HL-60/S4 treated with phorbol 12-myristate 13-acetate at 8.2 ng/mL for 4 days and 3 days (cell line): ENCODE measurements around the gene ISLR2.
"Not testable (repeated sequence)": the region's sequence is repeated elsewhere in the genome, so short reads cannot be mapped to it uniquely, and the experiment has no call there.

ENCODE experiments used
- in situ Hi-C: fragments of 300-500 bp; cut with MboI; formaldehyde crosslinking; loops from 2 replicates; pipeline ENCODE4 v1.15.0; 2022; ENCODE audit warnings: low sequenced_read_pairs

ISLR2 gene

GRCh38 chr15:74130155-74130848 lies at the start of gene ISLR2:
ISLR2 (plus strand) TSS chr15:74130586; CDS start chr15:74132755, 2,169 bp downstream.
- in situ Hi-C loops, result no loop called here

- in situ Hi-C loops, result not testable (repeated sequence)
Measured at GRCh38 chr15:74082450-74082849, 47.9 kb upstream of the ISLR2 start, which contains the start of gene GOLGA6A. GOLGA6A (minus strand) TSS chr15:74082550; CDS start chr15:74082509, 41 bp downstream.

- in situ Hi-C loops, result not testable (repeated sequence)
Measured at GRCh38 chr15:74094567-74094966, 35.8 kb upstream of the ISLR2 start.

- in situ Hi-C loops, result not testable (repeated sequence)
Measured at GRCh38 chr15:74095610-74096009, 34.8 kb upstream of the ISLR2 start.

- in situ Hi-C loops, result not testable (repeated sequence)
Measured at GRCh38 chr15:74096753-74097474, 33.5 kb upstream of the ISLR2 start.

GRCh38 chr15:74099963-74100733 lies 30.2 kb upstream of the ISLR2 start:
- in situ Hi-C loops, result not testable (repeated sequence)

- in situ Hi-C loops, result no loop called here
Measured at GRCh38 chr15:74108111-74108510, 22.3 kb upstream of the ISLR2 start.

GRCh38 chr15:74108611-74109010 lies 21.8 kb upstream of the ISLR2 start:
- in situ Hi-C loops, result not testable (repeated sequence)

- in situ Hi-C loops, result no loop called here
Measured at GRCh38 chr15:74109713-74110112, 20.7 kb upstream of the ISLR2 start.

GRCh38 chr15:74120426-74120825 lies 10.0 kb upstream of the ISLR2 start:
- in situ Hi-C loops, result no loop called here

GRCh38 chr15:74121039-74121438 lies 9.3 kb upstream of the ISLR2 start:
- in situ Hi-C loops, result no loop called here

GRCh38 chr15:74121858-74122257 lies 8.5 kb upstream of the ISLR2 start:
- in situ Hi-C loops, result no loop called here

- in situ Hi-C loops, result no loop called here
Measured at GRCh38 chr15:74122403-74123130, 7.8 kb upstream of the ISLR2 start.

GRCh38 chr15:74123131-74123429 lies 7.3 kb upstream of the ISLR2 start:
- in situ Hi-C loops, result no loop called here

- in situ Hi-C loops, result no loop called here
Measured at GRCh38 chr15:74123658-74124057, 6.7 kb upstream of the ISLR2 start.

- in situ Hi-C loops, result no loop called here
Measured at GRCh38 chr15:74124196-74124595, 6.2 kb upstream of the ISLR2 start.

- in situ Hi-C loops, result loop anchor here (5.0 kb wide), 1 partner anchor 183 kb away; no protein-coding TSS in a partner anchor
Measured at GRCh38 chr15:74124759-74125158, 5.6 kb upstream of the ISLR2 start.

GRCh38 chr15:74127255-74127953 lies 3.0 kb upstream of the ISLR2 start:
- in situ Hi-C loops, result loop anchor here (5.0 kb wide), 1 partner anchor 180 kb away; no protein-coding TSS in a partner anchor

GRCh38 chr15:74127954-74128784 lies 2.2 kb upstream of the ISLR2 start:
- in situ Hi-C loops, result loop anchor here (5.0 kb wide), 1 partner anchor 179 kb away; no protein-coding TSS in a partner anchor
